ENCODE measurements around the gene CD81.

- TF ChIP-seq CTCF (IDR thresholded peaks at IDR 0.05 in 2 of 3, conservative IDR thresholded peaks at IDR 0.05 in 1 of 3; ENCODE audit: borderline replicate concordance in 1 of 3, insufficient read depth in 1 of 3, low read depth in 2 of 3, low read length in 2 of 3), result no peak
- TF ChIP-seq REST (IDR thresholded peaks at IDR 0.05; ENCODE audit: low read depth), result no peak
- no peak for TF ChIP-seq CEBPB (IDR thresholded peaks at IDR 0.05; ENCODE audit: low read depth)
- TF ChIP-seq MAX (IDR thresholded peaks at IDR 0.05), result no peak
- TF ChIP-seq FOSL1 (IDR thresholded peaks at IDR 0.05; ENCODE audit: low read depth), result no peak
- TF ChIP-seq JUND (IDR thresholded peaks at IDR 0.05), result no peak
- no peak for TF ChIP-seq POLR2A (IDR thresholded peaks at IDR 0.05; ENCODE audit: borderline replicate concordance, extremely low read depth, insufficient read depth, insufficient read length)
These were observed 68.0 kb downstream of the CD81 start, which contains the start of gene KCNQ1 for GRCh38 chr11:2444821-2445745.

Data from HCT116 (cell line).